Measurements from ENCODE around the gene VPS52.

VPS52 gene

GRCh38 chr6:33314515-33314942 lies 42.9 kb upstream of the VPS52 start:
- CTCF ChIA-PET, result no interaction called here
- POLR2A ChIA-PET, result no interaction called here
- peak; percentile 71 for DNase-seq (ENCODE audit: extremely low spot score)
- TF ChIP-seq, protein P1, sequence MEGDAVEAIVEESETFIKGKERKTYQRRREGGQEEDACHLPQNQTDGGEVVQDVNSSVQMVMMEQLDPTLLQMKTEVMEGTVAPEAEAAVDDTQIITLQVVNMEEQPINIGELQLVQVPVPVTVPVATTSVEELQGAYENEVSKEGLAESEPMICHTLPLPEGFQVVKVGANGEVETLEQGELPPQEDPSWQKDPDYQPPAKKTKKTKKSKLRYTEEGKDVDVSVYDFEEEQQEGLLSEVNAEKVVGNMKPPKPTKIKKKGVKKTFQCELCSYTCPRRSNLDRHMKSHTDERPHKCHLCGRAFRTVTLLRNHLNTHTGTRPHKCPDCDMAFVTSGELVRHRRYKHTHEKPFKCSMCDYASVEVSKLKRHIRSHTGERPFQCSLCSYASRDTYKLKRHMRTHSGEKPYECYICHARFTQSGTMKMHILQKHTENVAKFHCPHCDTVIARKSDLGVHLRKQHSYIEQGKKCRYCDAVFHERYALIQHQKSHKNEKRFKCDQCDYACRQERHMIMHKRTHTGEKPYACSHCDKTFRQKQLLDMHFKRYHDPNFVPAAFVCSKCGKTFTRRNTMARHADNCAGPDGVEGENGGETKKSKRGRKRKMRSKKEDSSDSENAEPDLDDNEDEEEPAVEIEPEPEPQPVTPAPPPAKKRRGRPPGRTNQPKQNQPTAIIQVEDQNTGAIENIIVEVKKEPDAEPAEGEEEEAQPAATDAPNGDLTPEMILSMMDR (IDR thresholded peaks at IDR 0.05; ENCODE audit: control extremely low read depth, extremely low read depth, low read depth, missing control alignments), result no peak

DNA sequence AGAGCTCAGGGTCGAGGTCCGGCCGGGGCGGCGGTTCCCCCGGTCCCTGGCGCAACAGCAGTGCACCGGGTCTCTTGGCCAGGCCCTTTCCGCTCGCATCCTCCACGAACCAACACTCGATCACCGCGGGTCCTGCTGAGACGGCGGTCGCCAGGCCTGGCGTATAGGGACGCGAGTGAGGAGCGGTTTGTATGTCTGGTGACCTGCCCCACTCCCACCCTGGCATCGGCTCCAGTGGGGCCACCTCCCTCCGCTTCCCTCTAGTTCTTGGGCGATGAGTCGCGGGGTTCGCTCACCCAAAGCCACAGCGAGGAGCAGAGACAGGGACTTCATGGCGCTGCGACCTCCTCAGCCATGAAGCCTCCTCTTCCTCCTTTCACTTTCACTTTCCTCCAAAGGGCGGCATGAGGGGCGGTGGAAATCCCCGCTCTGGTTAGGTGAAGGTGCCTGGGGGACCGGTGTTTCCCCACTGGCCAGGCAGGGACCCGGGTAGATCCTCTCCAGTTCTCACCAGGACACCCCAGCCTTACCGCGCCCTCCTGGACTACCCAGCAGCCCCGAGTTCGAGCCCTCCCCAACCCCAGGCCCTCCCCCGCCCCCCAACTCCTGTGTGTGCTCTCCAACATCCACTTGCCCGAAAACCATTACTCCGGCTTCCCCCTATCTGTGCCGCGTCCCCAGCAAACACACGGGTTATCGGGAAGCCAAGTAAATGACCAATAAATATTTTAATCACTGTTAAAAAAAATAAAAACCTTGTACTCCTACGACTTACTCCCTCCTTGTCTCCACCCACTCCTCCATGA lies 42.2 kb upstream of the VPS52 start, which contains the start of gene TAPBP:
Gene TAPBP, minus strand, starts transcription at position 370 of the 806 bp plus-strand sequence. Its CDS starts 37 bp downstream, at position 333.
- POLR2A ChIA-PET, result interaction anchor here (0.8 kb wide), 1 partner anchor 42 kb away, joined by 3 read pairs; the partner anchor contains the start of genes RPS18 and VPS52
- CTCF ChIA-PET, result interaction anchor here (2.0 to 2.7 kb wide), 2 partner anchors 13 to 15 kb away, joined by 15 to 18 read pairs; partner anchors contain the start of gene RGL2
- TF ChIP-seq, protein P1 (IDR thresholded peaks at IDR 0.05; ENCODE audit: control extremely low read depth, extremely low read depth, low read depth, missing control alignments), result no peak
- DNase-seq (ENCODE audit: extremely low spot score), result peak; percentile 90

- CTCF ChIA-PET, result interaction anchor here (0.8 to 2.7 kb wide), 3 partner anchors 8 to 14 kb away, joined by 3 to 18 read pairs (median 15); partner anchors contain the start of gene RGL2
- POLR2A ChIA-PET, result interaction anchor here (0.5 to 0.8 kb wide), 3 partner anchors 12 to 103 kb away, joined by 3 to 7 read pairs (median 3); partner anchors contain the start of genes RPS18 and VPS52
- no peak for DNase-seq (ENCODE audit: extremely low spot score)
- TF ChIP-seq, protein P1 (IDR thresholded peaks at IDR 0.05; ENCODE audit: control extremely low read depth, extremely low read depth, low read depth, missing control alignments), result no peak
Observed at GRCh38 chr6:33313105-33313708, 41.5 kb upstream of the VPS52 start.

- POLR2A ChIA-PET, result interaction anchor here (0.5 to 1.1 kb wide), 3 partner anchors 11 to 103 kb away, joined by 3 to 7 read pairs (median 3); partner anchors contain the start of gene RGL2
- peak; percentile 88 for DNase-seq (ENCODE audit: extremely low spot score)
- TF ChIP-seq, protein P1 (IDR thresholded peaks at IDR 0.05; ENCODE audit: control extremely low read depth, extremely low read depth, low read depth, missing control alignments), result peak; percentile 19
- CTCF ChIA-PET, result interaction anchor here (0.8 to 2.7 kb wide), 5 partner anchors 9 to 44 kb away, joined by 3 to 18 read pairs (median 4); partner anchors contain the start of gene RGL2
Observed at GRCh38 chr6:33312361-33313104, 40.9 kb upstream of the VPS52 start.

GRCh38 chr6:33306356-33306755 lies 34.7 kb upstream of the VPS52 start:
- POLR2A ChIA-PET, result no interaction called here
- no peak for DNase-seq (ENCODE audit: extremely low spot score)
- CTCF ChIA-PET, result no interaction called here
- TF ChIP-seq, protein P1 (IDR thresholded peaks at IDR 0.05; ENCODE audit: control extremely low read depth, extremely low read depth, low read depth, missing control alignments), result no peak

- ChIA-PET CTCF (interaction anchor here (1.6 kb wide), 1 partner anchor 13 kb away, joined by 6 read pairs; the partner anchor contains the start of gene ZBTB22), POLR2A (no interaction called here)
- TF ChIP-seq, protein P1 (IDR thresholded peaks at IDR 0.05; ENCODE audit: control extremely low read depth, extremely low read depth, low read depth, missing control alignments), result no peak
- DNase-seq (ENCODE audit: extremely low spot score), result no peak
Observed at GRCh38 chr6:33305052-33305451, 33.4 kb upstream of the VPS52 start.

All from GM10248 (cell line).